22Rv1 (cell line): Measurements from ENCODE around the gene CCER1.

Experiments
- CTCF ChIP-seq: fragments of 450-650 bp; IDR thresholded peaks from 2 replicates; pipeline ENCODE4 v1.5.1; 2017; ENCODE audit warnings: mild to moderate bottlenecking
- ZFX ChIP-seq: fragments of 450-650 bp; IDR thresholded peaks from 2 replicates; pipeline ENCODE4 v1.6.1; 2017; ENCODE audit warnings: antibody characterized with exemption, borderline replicate concordance

GRCh38 chr12:90920222-90920621 is 34.8 kb downstream of the CCER1 start:
- TF ChIP-seq CTCF = no peak
- no peak for TF ChIP-seq ZFX
